Omental fat pad (tissue), 4 donors: Measurements from ENCODE around the gene NRG3. TPM values are rescaled to one million over a fixed set of nuclear protein-coding genes. Genes with fewer than 3 reads are reported as not detected.
"Not testable (repeated sequence)": the region's sequence is repeated elsewhere in the genome, so short reads cannot be mapped to it uniquely, and the experiment has no call there.

Experiments
- ATAC-seq: fragments of 150-250 bp; one replicate; pipeline ENCODE4 v1.9.1; 2016; ENCODE audit warnings: mild to moderate bottlenecking, moderate library complexity; ENCODE audit not compliant: low FRiP score
- DNase-seq: peaks from one replicate; pipeline ENCODE4 v3.0.0-alpha.2; 2019; ENCODE audit warnings: low spot score
- total RNA-seq, 4 donors: library from RNA; depleted of rRNA; stranded (reverse); fragments of >200 nt; gene quantifications; one replicate each; pipeline ENCODE4 v1.1.0, GENCODE V29; 2016
- TF ChIP-seq, protein P1 (sequence below), 3 donors: fragments of 450-650 bp; IDR thresholded peaks; one replicate each; pipeline ENCODE4 v1.5.1; 2016 to 2017; ENCODE audit warnings: antibody characterized with exemption in 3 of 3, mild to moderate bottlenecking in 3 of 3, moderate library complexity in 2 of 3

The NRG3 gene
- total RNA-seq, 4 donors from 2014 or later = 0.19 to 0.47 (median 0.38) TPM; not detected in 1

GRCh38 chr10:82661701-82662100 lies 786.7 kb downstream of the NRG3 start:
- TF ChIP-seq, protein P1, sequence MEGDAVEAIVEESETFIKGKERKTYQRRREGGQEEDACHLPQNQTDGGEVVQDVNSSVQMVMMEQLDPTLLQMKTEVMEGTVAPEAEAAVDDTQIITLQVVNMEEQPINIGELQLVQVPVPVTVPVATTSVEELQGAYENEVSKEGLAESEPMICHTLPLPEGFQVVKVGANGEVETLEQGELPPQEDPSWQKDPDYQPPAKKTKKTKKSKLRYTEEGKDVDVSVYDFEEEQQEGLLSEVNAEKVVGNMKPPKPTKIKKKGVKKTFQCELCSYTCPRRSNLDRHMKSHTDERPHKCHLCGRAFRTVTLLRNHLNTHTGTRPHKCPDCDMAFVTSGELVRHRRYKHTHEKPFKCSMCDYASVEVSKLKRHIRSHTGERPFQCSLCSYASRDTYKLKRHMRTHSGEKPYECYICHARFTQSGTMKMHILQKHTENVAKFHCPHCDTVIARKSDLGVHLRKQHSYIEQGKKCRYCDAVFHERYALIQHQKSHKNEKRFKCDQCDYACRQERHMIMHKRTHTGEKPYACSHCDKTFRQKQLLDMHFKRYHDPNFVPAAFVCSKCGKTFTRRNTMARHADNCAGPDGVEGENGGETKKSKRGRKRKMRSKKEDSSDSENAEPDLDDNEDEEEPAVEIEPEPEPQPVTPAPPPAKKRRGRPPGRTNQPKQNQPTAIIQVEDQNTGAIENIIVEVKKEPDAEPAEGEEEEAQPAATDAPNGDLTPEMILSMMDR (IDR thresholded peaks at IDR 0.05) = no peak
- no peak for DNase-seq
- no peak for ATAC-seq

DNA sequence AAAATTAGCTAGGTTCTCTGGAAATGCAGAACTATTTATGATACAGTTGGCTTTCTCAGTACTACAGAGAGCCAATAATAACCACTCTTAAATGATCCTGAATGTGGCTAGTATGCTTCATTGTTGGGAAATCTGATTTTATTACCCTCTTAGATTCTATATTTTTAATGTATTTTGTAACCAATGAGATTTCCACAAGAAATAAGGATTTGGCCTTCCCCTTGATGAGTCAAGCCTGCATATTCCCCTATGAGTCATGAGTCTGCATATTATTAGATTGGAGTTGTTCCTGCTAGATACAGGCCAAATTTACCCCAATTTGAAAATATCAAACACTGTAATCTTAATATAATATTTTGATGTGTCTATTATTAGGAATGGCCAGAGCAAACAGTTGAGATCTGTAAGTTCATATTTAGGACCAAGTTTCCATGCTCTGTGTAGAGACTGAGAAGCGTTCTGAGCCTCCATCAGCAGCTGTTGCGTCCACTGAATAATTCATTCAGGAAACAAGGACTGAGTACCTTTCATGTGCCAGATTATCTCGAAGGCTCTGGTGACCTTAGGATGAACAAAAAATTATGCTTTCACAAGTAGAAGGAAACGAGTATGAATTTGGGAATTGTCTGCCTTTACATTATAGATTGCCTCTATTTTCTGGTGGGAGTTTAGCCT lies 793.4 kb downstream of the NRG3 start:
- ATAC-seq = no peak
- no peak for DNase-seq

GRCh38 chr10:82674036-82674435 lies 799.0 kb downstream of the NRG3 start:
- ATAC-seq (no peak), DNase-seq (no peak)
- TF ChIP-seq, protein P1 (IDR thresholded peaks at IDR 0.05) = no peak

More for the DNA sequence above, 793.4 kb downstream of the NRG3 start:
- TF ChIP-seq, protein P1 (IDR thresholded peaks at IDR 0.05) = no peak

DNA sequence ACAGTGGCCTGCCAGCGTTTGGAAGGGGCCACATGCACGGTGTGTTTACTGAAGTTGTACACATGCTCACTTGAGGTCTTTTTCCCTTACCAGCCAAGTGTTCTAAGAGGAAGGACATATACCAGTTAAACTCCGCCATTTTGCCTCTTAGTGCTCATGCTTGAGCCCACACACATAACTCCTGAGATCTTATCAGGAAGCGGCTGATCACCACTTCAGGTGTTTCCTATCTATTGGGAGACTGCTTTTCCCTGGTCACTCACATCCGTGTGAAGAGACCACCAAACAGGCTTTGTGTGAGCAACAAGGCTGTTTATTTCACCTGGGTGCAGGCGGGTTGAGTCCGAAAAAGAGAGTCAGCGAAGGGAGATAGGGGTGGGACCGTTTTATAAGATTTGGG lies 802.9 kb downstream of the NRG3 start:
- not testable (repeated sequence) for DNase-seq, ATAC-seq

DNA sequence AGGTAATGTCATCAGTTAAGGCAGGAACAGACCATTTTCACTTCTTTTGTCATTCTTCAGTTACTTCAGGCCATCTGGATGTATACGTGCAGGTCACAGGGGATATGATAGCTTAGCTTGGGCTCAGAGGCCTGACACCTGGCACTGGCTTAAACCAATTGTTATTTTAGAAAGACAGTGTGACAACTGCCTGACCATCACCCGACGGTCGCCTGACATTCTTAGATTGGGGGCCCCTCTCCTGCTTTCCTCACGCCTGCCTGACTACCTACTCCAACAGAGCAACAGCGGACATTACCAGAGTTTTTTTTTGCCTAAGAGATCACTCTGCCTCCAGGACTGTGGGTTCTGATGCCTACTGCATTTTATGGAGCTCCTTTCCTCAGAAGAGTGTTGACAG lies 803.5 kb downstream of the NRG3 start:
- not testable (repeated sequence) for DNase-seq, ATAC-seq

DNA sequence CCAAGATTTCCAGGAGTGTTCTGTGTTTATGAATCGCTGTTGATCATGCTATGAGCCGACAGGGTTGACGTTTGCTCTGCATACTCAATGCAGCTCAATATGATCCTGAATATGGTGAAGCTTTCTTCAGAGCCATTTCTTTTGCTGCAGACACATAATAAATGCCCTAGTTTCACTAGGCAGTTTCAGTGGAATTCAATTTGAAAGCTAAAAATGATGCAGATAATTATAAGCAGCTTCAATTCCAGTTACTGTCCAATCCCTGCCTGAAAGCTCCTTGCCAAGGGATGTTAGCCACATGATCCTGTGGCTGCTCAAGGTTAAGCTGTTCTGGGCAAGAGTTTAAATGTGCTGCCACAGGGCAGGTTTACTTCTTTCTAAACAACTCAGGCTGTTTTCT lies 805.6 kb downstream of the NRG3 start:
- TF ChIP-seq, protein P1 (IDR thresholded peaks at IDR 0.05) = no peak
- no peak for ATAC-seq
- no peak for DNase-seq

DNA sequence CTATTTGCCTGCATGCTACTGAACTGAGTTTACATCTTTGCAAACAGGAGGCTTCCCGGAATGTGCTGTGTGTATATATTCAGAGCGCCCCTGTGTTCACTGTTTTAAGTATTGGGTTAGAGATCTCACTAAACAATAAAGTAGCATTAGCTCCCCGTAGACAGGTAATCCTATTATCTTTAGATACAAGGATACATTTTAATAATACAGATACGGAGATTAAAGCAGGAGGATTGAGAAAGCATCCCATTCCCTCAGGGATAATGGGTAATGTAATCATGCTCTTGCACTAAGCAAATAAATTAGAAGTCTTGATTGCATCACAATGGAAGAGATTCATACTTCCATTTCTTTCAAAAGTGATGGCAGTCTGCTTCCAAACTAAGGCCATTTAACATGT lies 809.0 kb downstream of the NRG3 start:
- TF ChIP-seq, protein P1 (IDR thresholded peaks at IDR 0.05) = no peak
- no peak for ATAC-seq
- no peak for DNase-seq

DNA sequence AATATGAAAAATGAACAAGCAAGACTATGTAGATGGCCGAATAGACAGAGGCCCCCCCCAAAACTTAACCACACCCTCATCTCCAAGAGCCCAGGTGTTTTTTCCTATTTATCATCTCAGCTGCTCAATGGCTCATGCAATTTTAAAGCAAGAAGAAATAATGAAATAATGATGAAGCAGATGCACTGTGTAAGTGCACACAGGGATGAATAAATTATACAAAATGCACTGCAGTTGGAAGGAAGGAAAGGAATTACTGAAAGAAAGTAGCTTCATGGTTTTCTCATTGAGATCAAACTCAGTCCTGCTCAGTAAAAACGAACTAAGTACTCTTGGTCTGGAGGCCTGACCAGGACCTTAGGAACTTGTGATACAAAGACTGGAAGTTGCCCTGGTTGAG lies 810.1 kb downstream of the NRG3 start:
- TF ChIP-seq, protein P1 (IDR thresholded peaks at IDR 0.05) = no peak
- no peak for DNase-seq
- no peak for ATAC-seq
